ENCODE data around the gene HOATZ. TPM values are rescaled to one million over a fixed set of nuclear protein-coding genes. Genes with fewer than 3 reads are reported as not detected.

HOATZ gene
- total and polyA plus RNA-seq, 2 donors (not counting 3 experiments of a cell fraction or from before 2014, with no cell fraction given), result not detected

DNA sequence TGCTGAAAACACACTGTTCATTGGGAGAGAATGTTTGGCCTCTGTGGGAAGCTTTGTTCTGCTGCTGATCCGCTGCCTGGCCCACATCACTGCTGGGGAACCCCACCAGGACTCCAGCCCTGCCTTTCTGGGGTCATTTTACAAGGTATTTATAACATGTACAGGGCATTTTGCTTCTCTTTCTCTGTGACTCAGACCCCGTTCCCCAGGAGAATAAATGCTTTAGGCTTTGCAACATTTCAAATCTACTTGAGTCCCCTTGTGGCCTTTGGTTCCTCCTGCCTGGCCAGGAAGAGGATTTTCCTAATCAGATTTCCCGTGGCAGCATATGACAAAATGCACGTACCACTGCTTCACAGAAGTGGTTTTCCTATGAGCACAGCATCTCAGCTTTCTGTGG, 45.4 kb upstream of the HOATZ start:
- ChIA-PET POLR2A (no interaction called here), CTCF (no interaction called here)
- Histone ChIP-seq H3K27ac (ENCODE audit: insufficient read depth, low read depth, low read length) (no peak overlapping the region), H3K9me1 (replicated peaks; ENCODE audit: control insufficient read depth, extremely low read depth, insufficient read depth, low read length) (no peaks in the 10 kb centered on the region), H3K36me3 (ENCODE audit: control insufficient read depth in 2 of 2, extremely low read depth in 1 of 2, insufficient read depth in 2 of 2, low read length in 2 of 2) (no peaks in the 10 kb centered on the region), H2AFZ (ENCODE audit: low read depth, low read length) (no peak overlapping the region), H4K20me1 (replicated peaks; ENCODE audit: control insufficient read depth, extremely low read depth, insufficient read depth, low read length) (no peaks in the 10 kb centered on the region), H3K4me1 (ENCODE audit: control insufficient read depth, extremely low read depth, insufficient read depth, low read length) (no peaks in the 10 kb centered on the region), H3K4me3 (replicated peaks in 1 of 3; ENCODE audit: insufficient read depth in 1 of 3, low read depth in 1 of 3, low read length in 3 of 3) (no peak overlapping the region), H3K9ac (replicated peaks; ENCODE audit: extremely low read depth, insufficient read depth, low read length) (no peak overlapping the region), H3K79me2 (ENCODE audit: control insufficient read depth, insufficient read depth, low read length) (no peaks in the 10 kb centered on the region), H3K9me3 (replicated peaks; ENCODE audit: control insufficient read depth, insufficient read depth, low read length) (no peaks in the 10 kb centered on the region), H3K27me3 (ENCODE audit: control insufficient read depth in 2 of 2, insufficient read depth in 2 of 2, low read length in 2 of 2) (no peaks in the 10 kb centered on the region), H3K4me2 (ENCODE audit: insufficient read depth, low read length) (no peak overlapping the region)
- FAIRE-seq, result no peak
- dilution Hi-C loops (cut with MboI; ENCODE audit: extremely low pct_ligation_motif_present, low sequenced_read_pairs), result no loop called here
- intact Hi-C loops (cut with micrococcal nuclease), result no loop called here
- no TSS peak for BruUV-seq (replicated peaks)
- TF ChIP-seq, protein P1, sequence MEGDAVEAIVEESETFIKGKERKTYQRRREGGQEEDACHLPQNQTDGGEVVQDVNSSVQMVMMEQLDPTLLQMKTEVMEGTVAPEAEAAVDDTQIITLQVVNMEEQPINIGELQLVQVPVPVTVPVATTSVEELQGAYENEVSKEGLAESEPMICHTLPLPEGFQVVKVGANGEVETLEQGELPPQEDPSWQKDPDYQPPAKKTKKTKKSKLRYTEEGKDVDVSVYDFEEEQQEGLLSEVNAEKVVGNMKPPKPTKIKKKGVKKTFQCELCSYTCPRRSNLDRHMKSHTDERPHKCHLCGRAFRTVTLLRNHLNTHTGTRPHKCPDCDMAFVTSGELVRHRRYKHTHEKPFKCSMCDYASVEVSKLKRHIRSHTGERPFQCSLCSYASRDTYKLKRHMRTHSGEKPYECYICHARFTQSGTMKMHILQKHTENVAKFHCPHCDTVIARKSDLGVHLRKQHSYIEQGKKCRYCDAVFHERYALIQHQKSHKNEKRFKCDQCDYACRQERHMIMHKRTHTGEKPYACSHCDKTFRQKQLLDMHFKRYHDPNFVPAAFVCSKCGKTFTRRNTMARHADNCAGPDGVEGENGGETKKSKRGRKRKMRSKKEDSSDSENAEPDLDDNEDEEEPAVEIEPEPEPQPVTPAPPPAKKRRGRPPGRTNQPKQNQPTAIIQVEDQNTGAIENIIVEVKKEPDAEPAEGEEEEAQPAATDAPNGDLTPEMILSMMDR (IDR thresholded peaks at IDR 0.05; ENCODE audit: extremely low read depth in 1 of 2, insufficient read depth in 1 of 2, low read depth in 1 of 2, low read length in 2 of 2), result no peak
- no peak for TF ChIP-seq POLR2A (IDR thresholded peaks at IDR 0.05; ENCODE audit: low read depth, low read length)
- no peak for TF ChIP-seq MYC (IDR thresholded peaks at IDR 0.05; ENCODE audit: low read depth, low read length)
- TF ChIP-seq GATA2 (IDR thresholded peaks at IDR 0.05; ENCODE audit: insufficient read depth, insufficient read length, low read depth, low read length), result no peak
- TF ChIP-seq JUN (IDR thresholded peaks at IDR 0.05; ENCODE audit: borderline replicate concordance, insufficient read depth, insufficient read length, low read depth), result no peak
- no peak for TF ChIP-seq FOS (IDR thresholded peaks at IDR 0.05; ENCODE audit: borderline replicate concordance, insufficient read depth, low read length)
- TF ChIP-seq EZH2 (IDR thresholded peaks at IDR 0.05; ENCODE audit: borderline replicate concordance, low read depth, low read length, severe bottlenecking), result no peak
- no peak for DNase-seq (ENCODE audit: low read depth, low spot score)

DNA sequence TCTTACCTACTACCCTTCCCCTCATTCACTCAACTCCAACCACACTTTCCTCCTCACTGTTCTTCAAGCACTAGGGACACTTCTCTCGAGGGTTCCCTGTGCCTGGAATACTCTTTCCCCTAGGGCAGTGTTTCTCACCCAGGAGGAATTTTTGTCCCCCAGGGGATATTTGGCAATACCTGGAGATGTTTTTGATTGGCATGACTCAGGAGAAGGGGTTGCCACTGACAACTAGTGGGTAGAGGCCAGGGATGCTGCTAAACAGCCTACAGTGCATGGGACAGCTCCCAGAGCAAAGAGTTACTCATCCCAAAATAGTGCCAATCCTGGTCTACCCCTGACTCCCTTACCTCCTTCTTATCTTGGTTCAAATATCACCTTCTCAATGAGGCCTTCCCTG, 42.4 kb upstream of the HOATZ start:
- no peaks in the 10 kb centered on the region for H4K20me1 ChIP-seq (replicated peaks; ENCODE audit: control insufficient read depth, extremely low read depth, insufficient read depth, low read length)
- no peak overlapping the region for H3K9ac ChIP-seq (replicated peaks; ENCODE audit: extremely low read depth, insufficient read depth, low read length)
- intact Hi-C loops (cut with micrococcal nuclease), result no loop called here
- TF ChIP-seq POLR2A (IDR thresholded peaks at IDR 0.05; ENCODE audit: low read depth, low read length), result no peak
- TF ChIP-seq, protein P1 (IDR thresholded peaks at IDR 0.05; ENCODE audit: extremely low read depth in 1 of 2, insufficient read depth in 1 of 2, low read depth in 1 of 2, low read length in 2 of 2), result no peak
- no peak for TF ChIP-seq FOS (IDR thresholded peaks at IDR 0.05; ENCODE audit: borderline replicate concordance, insufficient read depth, low read length)
- TF ChIP-seq POLR2AphosphoS5 (IDR thresholded peaks at IDR 0.05; ENCODE audit: insufficient read depth, low read depth, low read length), result no peak
- no peak for TF ChIP-seq MYC (IDR thresholded peaks at IDR 0.05; ENCODE audit: low read depth, low read length)
- TF ChIP-seq GATA2 (IDR thresholded peaks at IDR 0.05; ENCODE audit: insufficient read depth, insufficient read length, low read depth, low read length), result no peak
- TF ChIP-seq EZH2 (IDR thresholded peaks at IDR 0.05; ENCODE audit: borderline replicate concordance, low read depth, low read length, severe bottlenecking), result no peak
- TF ChIP-seq, protein P2, sequence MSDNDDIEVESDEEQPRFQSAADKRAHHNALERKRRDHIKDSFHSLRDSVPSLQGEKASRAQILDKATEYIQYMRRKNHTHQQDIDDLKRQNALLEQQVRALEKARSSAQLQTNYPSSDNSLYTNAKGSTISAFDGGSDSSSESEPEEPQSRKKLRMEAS (IDR thresholded peaks at IDR 0.05; ENCODE audit: insufficient read depth, insufficient read length), result no peak
- TF ChIP-seq JUN (IDR thresholded peaks at IDR 0.05; ENCODE audit: borderline replicate concordance, insufficient read depth, insufficient read length, low read depth), result no peak
- H2AFZ ChIP-seq (ENCODE audit: low read depth, low read length), result no peak overlapping the region
- no peak overlapping the region for H3K27ac ChIP-seq (ENCODE audit: insufficient read depth, low read depth, low read length)
- BruUV-seq (replicated peaks), result no TSS peak
- ChIA-PET POLR2A (no interaction called here), CTCF (no interaction called here)
- no peaks in the 10 kb centered on the region for H3K79me2 ChIP-seq (ENCODE audit: control insufficient read depth, insufficient read depth, low read length)
- H3K4me2 ChIP-seq (ENCODE audit: insufficient read depth, low read length), result no peak overlapping the region
- FAIRE-seq (no peak), DNase-seq (ENCODE audit: low read depth, low spot score) (no peak)
- H3K27me3 ChIP-seq (ENCODE audit: control insufficient read depth in 2 of 2, insufficient read depth in 2 of 2, low read length in 2 of 2), result no peaks in the 10 kb centered on the region
- no peaks in the 10 kb centered on the region for H3K4me1 ChIP-seq (ENCODE audit: control insufficient read depth, extremely low read depth, insufficient read depth, low read length)
- no peak overlapping the region for H3K4me3 ChIP-seq (replicated peaks in 1 of 3; ENCODE audit: insufficient read depth in 1 of 3, low read depth in 1 of 3, low read length in 3 of 3)
- no peaks in the 10 kb centered on the region for H3K9me3 ChIP-seq (replicated peaks; ENCODE audit: control insufficient read depth, insufficient read depth, low read length)
- H3K36me3 ChIP-seq (ENCODE audit: control insufficient read depth in 2 of 2, extremely low read depth in 1 of 2, insufficient read depth in 2 of 2, low read length in 2 of 2), result no peaks in the 10 kb centered on the region
- dilution Hi-C loops (cut with MboI; ENCODE audit: extremely low pct_ligation_motif_present, low sequenced_read_pairs), result no loop called here
- no peaks in the 10 kb centered on the region for H3K9me1 ChIP-seq (replicated peaks; ENCODE audit: control insufficient read depth, extremely low read depth, insufficient read depth, low read length)
